HepG2 (cell line): ENCODE results near the gene CCDC167.

Experiments
- ARNT ChIP-seq: fragments of 450-650 bp; IDR thresholded peaks from 2 replicates; pipeline ENCODE4 v1.6.1; 2017
- EZH2 ChIP-seq: conservative IDR thresholded peaks from 2 replicates; pipeline ENCODE4 v1.6.1; 2012; ENCODE audit warnings: mild to moderate bottlenecking, low read depth, low read length, moderate library complexity
- NFIC ChIP-seq: IDR thresholded peaks from 2 replicates; pipeline ENCODE4 v1.6.1; 2012; ENCODE audit warnings: mild to moderate bottlenecking, low read length, inconsistent platforms
- NFYB ChIP-seq: sonication (generic); formaldehyde crosslinking; IDR thresholded peaks from 2 replicates; pipeline ENCODE4 v1.4.0; 2020; ENCODE audit warnings: missing genetic modification reagents
- POLR2A ChIP-seq, 2 experiments: IDR thresholded peaks; 2 replicates each; pipeline ENCODE4 v1.6.1; 2011; ENCODE audit warnings: low read depth in 2 of 2, low read length in 2 of 2, mild to moderate bottlenecking in 1 of 2, moderate library complexity in 1 of 2; ENCODE audit not compliant: insufficient read depth in 1 of 2
- POLR2AphosphoS5 ChIP-seq: IDR thresholded peaks from 2 replicates; pipeline ENCODE4 v1.6.1; 2012; ENCODE audit warnings: low read depth, low read length
- RAD21 ChIP-seq: fragments of 450-650 bp; formaldehyde crosslinking; IDR thresholded peaks from 2 replicates; pipeline ENCODE4 v1.5.0; 2020; ENCODE audit warnings: mild to moderate bottlenecking
- SALL2 ChIP-seq: sonication (generic); formaldehyde crosslinking; IDR thresholded peaks from 2 replicates; pipeline ENCODE4 v1.8.1; 2023; ENCODE audit warnings: mild to moderate bottlenecking, missing genetic modification reagents, inconsistent platforms
- ZNF660 ChIP-seq: sonication (generic); formaldehyde crosslinking; IDR thresholded peaks from 2 replicates; pipeline ENCODE4 v1.5.1; 2020; ENCODE audit warnings: mild to moderate bottlenecking, low read depth, missing genetic modification reagents, borderline replicate concordance

GRCh38 chr6:37435373-37435772, 64.3 kb downstream of the CCDC167 start:
- TF ChIP-seq POLR2AphosphoS5 (no peak), POLR2A (IDR thresholded peaks at IDR 0.05; ENCODE audit: insufficient read depth in 1 of 2, low read depth in 2 of 2, low read length in 2 of 2) (no peak), ARNT (no peak), SALL2 (no peak), EZH2 (no peak), NFYB (CRISPR knock-in tag) (no peak), NFIC (no peak), RAD21 (no peak), ZNF660 (CRISPR knock-in tag) (no peak)
